Fibroblast of villous mesenchyme (primary cell): ENCODE data around the gene TAF1C. TPM values are rescaled to one million over a fixed set of nuclear protein-coding genes. Genes with fewer than 3 reads are reported as not detected.

Source experiments
- DNase-seq: peaks from one replicate; pipeline ENCODE4 v3.0.0-alpha.2; 2010; ENCODE audit warnings: low read depth
- H3K4me3 ChIP-seq: 2 replicates; pipeline ENCODE4 v1.5.1; 2011; ENCODE audit warnings: low read depth, mild to moderate bottlenecking, low read length
- total RNA-seq: library from RNA; depleted of rRNA; stranded (reverse); fragments of >200 nt; gene quantifications from 2 replicates; pipeline ENCODE4 v1.2.3, GENCODE V29; 2012
- TF ChIP-seq, protein P1 (sequence below): IDR thresholded peaks from 2 replicates; pipeline ENCODE4 v1.5.1; 2012; ENCODE audit warnings: low read depth, mild to moderate bottlenecking, low read length; ENCODE audit not compliant: insufficient read depth

Gene TAF1C
- total RNA-seq, 1 donor = 19.4 TPM

DNA sequence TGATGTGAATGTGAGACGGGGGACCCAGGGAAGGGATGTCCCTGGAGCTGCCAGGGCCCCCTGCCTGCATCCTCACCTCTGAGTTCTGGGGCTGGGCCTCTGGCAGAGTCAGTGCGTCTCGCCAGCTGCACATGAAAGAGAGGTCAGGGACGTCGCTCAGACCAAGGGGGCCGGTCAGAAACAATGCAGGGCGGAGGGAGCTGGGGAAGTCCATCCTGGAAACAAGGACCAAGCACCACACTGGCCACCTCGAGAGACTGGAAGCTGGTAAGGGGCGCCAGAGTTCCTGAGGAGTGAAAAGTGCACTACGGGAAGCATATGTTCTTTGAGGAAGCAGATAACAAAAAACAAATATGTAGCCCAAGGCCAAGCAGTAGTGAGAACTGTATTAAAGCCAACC is 2.1 kb downstream of the TAF1C start:
- H3K4me3 ChIP-seq = no peak overlapping the region
- DNase-seq = no peak
- TF ChIP-seq, protein P1, sequence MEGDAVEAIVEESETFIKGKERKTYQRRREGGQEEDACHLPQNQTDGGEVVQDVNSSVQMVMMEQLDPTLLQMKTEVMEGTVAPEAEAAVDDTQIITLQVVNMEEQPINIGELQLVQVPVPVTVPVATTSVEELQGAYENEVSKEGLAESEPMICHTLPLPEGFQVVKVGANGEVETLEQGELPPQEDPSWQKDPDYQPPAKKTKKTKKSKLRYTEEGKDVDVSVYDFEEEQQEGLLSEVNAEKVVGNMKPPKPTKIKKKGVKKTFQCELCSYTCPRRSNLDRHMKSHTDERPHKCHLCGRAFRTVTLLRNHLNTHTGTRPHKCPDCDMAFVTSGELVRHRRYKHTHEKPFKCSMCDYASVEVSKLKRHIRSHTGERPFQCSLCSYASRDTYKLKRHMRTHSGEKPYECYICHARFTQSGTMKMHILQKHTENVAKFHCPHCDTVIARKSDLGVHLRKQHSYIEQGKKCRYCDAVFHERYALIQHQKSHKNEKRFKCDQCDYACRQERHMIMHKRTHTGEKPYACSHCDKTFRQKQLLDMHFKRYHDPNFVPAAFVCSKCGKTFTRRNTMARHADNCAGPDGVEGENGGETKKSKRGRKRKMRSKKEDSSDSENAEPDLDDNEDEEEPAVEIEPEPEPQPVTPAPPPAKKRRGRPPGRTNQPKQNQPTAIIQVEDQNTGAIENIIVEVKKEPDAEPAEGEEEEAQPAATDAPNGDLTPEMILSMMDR = no peak

DNA sequence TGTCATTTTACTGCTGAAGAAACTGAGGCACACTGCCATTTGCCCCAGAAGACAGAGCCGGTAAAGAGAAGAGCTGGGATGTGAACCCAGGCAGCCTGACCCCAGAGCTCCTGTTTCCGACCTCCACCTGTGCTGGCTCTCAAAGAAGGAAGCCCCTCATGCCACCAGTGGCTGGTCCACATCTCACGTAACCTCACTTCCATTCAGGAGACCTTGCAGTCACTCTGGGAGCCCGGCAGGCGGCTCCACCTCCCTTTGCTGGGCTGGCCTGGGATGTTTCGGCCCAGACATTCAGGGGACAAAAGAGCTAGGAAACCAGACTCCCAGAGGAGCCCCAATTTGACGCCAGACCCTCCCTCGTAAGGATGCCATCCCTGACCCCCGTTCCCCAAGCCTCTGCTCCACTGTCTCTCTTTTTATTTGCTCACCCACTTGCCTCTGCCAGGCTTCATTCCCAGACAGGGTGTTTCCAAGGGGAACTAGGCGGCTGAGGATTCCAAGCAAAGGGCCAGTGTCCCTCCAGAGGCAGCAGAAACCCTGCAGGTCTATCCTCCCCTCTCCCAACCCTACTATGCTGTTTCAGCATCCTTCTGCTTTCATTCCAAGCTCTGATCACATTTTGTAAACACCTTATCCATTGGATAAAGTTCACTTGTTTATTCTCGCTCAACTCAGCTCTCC is 2.8 kb downstream of the TAF1C start:
- TF ChIP-seq, protein P1 = peak; percentile 22
- no peak for DNase-seq
- no peak overlapping the region for H3K4me3 ChIP-seq

DNA sequence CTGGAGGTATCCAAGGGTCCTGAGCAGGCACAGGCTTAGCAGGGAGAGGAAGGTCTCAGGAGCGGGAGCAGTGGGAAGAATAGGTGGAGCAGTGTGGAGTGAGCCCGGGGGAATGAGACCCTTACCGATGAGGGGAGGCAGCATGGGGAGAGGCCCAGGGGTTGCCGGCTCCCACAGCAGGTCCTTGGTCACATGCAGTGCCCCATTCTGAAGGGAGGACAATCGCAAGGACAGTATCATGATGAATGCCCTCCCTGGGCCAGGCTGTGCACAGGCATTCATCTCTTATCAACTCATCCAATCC is 3.3 kb downstream of the TAF1C start:
- DNase-seq = no peak

DNA sequence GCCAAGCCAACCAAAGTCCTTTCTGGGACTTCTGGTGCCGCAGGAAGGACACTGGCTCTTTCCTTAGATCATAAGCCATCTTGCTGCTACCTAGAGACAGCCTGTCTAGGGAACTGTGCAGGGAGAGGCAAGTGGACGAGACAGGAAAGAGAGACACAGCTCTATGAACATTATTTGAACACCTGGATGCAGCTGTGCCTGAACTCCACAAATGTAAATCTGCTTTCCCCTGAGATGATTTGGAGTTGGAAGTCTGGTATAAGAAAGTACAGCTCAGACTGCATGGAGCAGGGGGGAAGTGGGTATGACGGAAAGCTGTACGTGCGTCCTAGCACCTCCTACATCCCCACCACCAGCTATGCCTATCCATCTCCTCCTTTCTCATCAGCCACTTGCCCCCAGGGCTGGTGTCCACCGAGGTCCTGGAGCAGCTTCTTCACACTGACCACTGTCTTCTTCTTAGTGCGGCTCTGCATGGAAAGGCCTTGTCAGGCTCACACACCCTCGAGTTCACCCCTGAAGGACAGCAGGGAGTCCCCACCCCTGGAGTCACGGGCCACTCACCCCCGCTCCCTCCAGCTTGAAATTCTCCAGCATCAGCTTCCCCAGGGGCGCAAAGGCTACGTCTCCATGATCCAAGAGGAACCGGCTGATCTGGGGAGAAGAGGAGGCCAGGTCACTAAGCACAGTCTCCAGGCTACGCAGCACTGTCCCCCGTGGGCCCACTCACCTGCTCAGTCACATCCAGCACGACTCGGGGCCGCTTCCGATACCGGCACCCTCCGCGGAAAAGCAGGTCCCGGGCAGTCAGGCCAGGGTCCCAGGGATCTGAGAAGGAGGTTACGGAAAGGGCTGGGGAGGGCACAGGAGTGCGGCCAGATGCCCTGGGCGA is 3.9 kb downstream of the TAF1C start:
- no peak for DNase-seq
- TF ChIP-seq, protein P1 = no peak
- no peak overlapping the region for H3K4me3 ChIP-seq

More for the DNA sequence above, 3.3 kb downstream of the TAF1C start:
- H3K4me3 ChIP-seq = no peak overlapping the region
- TF ChIP-seq, protein P1 = no peak

DNA sequence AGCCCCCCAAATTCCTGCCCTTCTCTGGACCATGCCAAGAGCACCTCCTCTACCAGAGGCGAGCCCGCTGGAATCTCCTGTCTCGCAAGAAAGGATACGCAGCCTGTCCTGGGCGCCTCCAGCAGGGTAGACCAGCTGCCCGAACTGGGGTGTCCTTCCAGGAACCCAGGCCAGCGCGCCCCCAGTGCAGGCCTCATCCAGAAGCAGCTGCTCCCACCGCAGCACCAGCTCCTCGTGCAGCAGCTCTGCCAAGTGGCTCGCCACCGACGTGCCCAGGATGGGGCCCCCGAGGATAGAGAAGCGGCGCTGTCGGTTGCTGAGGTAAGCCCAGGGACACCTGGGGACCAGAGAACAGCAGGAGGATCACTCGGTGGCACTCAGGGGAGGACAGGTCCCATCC is 4.8 kb downstream of the TAF1C start:
- no peak overlapping the region for H3K4me3 ChIP-seq

DNA sequence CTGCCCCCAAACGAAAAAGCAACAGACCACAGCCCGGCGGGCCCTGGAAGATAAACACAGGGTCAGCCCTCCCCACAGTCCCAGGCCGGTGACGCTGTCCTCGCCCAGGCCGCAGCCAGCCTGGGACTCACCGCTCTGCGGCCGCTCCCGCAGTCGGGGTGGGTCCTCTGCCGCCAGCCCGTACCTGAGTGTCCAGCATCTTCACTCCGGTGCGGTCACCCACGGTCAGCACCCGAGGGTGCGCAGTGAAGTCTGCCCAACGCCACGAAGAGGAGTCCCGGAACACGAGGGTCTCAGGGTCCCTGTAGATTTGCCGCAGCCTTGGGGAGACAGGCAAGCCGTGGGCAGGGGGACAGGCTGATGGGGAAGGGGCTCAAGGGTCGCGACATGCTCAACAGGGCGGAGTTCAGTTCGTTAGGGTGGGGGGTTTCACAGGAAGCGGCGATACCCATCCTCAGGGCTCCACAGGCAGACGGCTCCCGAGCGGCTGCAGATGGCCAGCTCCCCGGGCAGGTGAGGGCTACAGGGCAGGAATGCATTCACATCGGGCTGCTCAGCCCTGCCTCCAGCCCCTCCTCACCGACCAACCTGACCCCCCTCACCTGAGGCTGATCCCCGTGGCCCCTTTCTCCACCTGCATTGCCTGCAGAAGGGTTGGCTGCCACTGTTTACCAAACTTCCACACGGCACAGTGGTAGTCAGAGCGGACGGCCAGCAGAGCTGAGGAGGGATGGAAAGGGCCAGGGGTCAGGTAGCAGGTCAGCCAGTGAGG is 5.5 kb downstream of the TAF1C start:
- TF ChIP-seq, protein P1 = no peak
- H3K4me3 ChIP-seq = no peak overlapping the region
- DNase-seq = no peak

More for the DNA sequence above, 4.8 kb downstream of the TAF1C start:
- TF ChIP-seq, protein P1 = no peak
- no peak for DNase-seq
